ENCODE data around the gene SSTR3. TPM values are rescaled to one million over a fixed set of nuclear protein-coding genes. Genes with fewer than 3 reads are reported as not detected.
A peak's percentile ranks its signal among the peaks of the same experiment; 100 is the strongest.
"Not testable (repeated sequence)": the region's sequence is repeated elsewhere in the genome, so short reads cannot be mapped to it uniquely, and the experiment has no call there.

Gene SSTR3
- total and polyA plus RNA-seq, 9 of the 15 experiments (the other 6 are each of a cell fraction or from before 2014, with no cell fraction given) = 0.03 TPM; not detected in 8

DNA sequence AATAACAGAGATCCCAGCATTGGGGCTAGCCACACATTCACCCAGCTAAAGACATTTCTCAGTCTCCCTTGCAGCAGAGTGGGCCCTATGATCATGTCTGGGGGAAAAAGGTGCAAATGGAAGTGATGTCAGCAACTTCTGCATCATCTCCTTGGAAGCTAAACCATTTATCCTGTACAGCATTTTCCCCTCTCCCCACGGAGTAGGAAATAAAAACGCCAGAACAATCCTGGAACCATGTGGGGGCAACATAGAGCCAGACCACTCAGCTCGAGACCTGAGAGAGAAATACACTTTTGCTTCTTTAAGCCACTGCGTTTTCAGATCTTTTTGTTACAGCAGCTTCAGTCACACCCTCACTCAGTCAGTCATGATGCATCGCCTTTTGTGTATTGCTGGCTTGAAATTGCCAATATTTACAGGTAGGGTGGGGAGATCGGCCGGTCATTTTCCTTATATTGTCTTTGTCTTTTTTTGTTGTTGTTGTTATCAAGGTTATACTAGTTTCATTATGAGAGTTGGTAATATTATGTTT, 40.9 kb upstream of the SSTR3 start:
- in situ Hi-C loops (cut with MboI) (no loop called here), intact Hi-C loops (cut with micrococcal nuclease) (no loop called here)
- Histone ChIP-seq H3K9ac (ENCODE audit: insufficient read depth in 1 of 2, low read depth in 2 of 2, low read length in 2 of 2) (no peak overlapping the region), H4K20me1 (replicated peaks; ENCODE audit: control insufficient read depth, insufficient read depth, low read length) (no peaks in the 10 kb centered on the region), H3K36me3 (ENCODE audit: control insufficient read depth, insufficient read depth, low read length) (no peaks in the 10 kb centered on the region), H3K9me3 (replicated peaks; ENCODE audit: control insufficient read depth, insufficient read depth, low read depth, low read length) (no peaks in the 10 kb centered on the region), H2AFZ (ENCODE audit: low read depth, low read length) (peak overlapping the region; percentile 72), H3K27me3 (ENCODE audit: control insufficient read depth in 2 of 2, insufficient read depth in 2 of 2, low read length in 2 of 2) (no peaks in the 10 kb centered on the region), H3K9me1 (ENCODE audit: control insufficient read depth, insufficient read depth, low read length) (no peaks in the 10 kb centered on the region), H3K4me3 (no peak overlapping the region), H3K4me2 (ENCODE audit: insufficient read depth, low read length) (no peak overlapping the region), H3K27ac (ENCODE audit: extremely low read depth, low read depth, low read length) (no peak overlapping the region), H3K79me2 (ENCODE audit: control insufficient read depth, insufficient read depth, low read length) (no peaks in the 10 kb centered on the region), H3K4me1 (replicated peaks in 1 of 2; ENCODE audit: control insufficient read depth in 2 of 2, insufficient read depth in 2 of 2, low read length in 2 of 2) (peaks cover 0 to 3% of the 10 kb centered on the region in 2 experiments; a peak in 3 of 5 replicates)
- TF ChIP-seq BRD9 (IDR thresholded peaks at IDR 0.05; ENCODE audit: low read depth, partially characterized antibody) = no peak
- TF ChIP-seq ZNF12 (CRISPR knock-in tag; IDR thresholded peaks at IDR 0.05) = peak; percentile 94
- DNase-seq (ENCODE audit: extremely low read depth in 1 of 4, low spot score in 3 of 4) = no peak
- FAIRE-seq = peak; percentile 79
- ATAC-seq = no peak; the same call in none of the 3 replicates
- ChIA-PET CTCF (ENCODE audit: low intra/inter-chr PET ratio) (no interaction called here), POLR2A (interaction anchor here (0.5 kb wide), 1 partner anchor 8 kb away, joined by 3 read pairs; no protein-coding TSS in a partner anchor)
- whole genome bisulfite sequencing (ENCODE audit: insufficient coverage, low coverage, missing lambda C conversion rate) = 33% methylated on average over 6 of the region's 7 CpGs
- BruUV-seq (replicated peaks) = no TSS peak

- intact Hi-C loops (cut with micrococcal nuclease); H3K79me2 ChIP-seq (ENCODE audit: control insufficient read depth, insufficient read depth, low read length); H4K20me1 ChIP-seq (replicated peaks; ENCODE audit: control insufficient read depth, insufficient read depth, low read length); H3K9me1 ChIP-seq (ENCODE audit: control insufficient read depth, insufficient read depth, low read length); H3K4me1 ChIP-seq (replicated peaks in 1 of 2; ENCODE audit: control insufficient read depth in 2 of 2, insufficient read depth in 2 of 2, low read length in 2 of 2); H3K27ac ChIP-seq (ENCODE audit: extremely low read depth, low read depth, low read length); CTCF ChIA-PET (ENCODE audit: low intra/inter-chr PET ratio); H3K4me3 ChIP-seq; DNase-seq (ENCODE audit: extremely low read depth in 1 of 4, low spot score in 3 of 4); H3K4me2 ChIP-seq (ENCODE audit: insufficient read depth, low read length); H3K36me3 ChIP-seq (ENCODE audit: control insufficient read depth, insufficient read depth, low read length); in situ Hi-C loops (cut with MboI); ATAC-seq; H3K27me3 ChIP-seq (ENCODE audit: control insufficient read depth in 2 of 2, insufficient read depth in 2 of 2, low read length in 2 of 2); H3K9me3 ChIP-seq (replicated peaks; ENCODE audit: control insufficient read depth, insufficient read depth, low read depth, low read length); H3K9ac ChIP-seq (ENCODE audit: insufficient read depth in 1 of 2, low read depth in 2 of 2, low read length in 2 of 2); BruUV-seq (replicated peaks); H2AFZ ChIP-seq (ENCODE audit: low read depth, low read length); FAIRE-seq: not testable (repeated sequence)
- POLR2A ChIA-PET = interaction anchor here (1.0 kb wide), 1 partner anchor 13 kb away, joined by 3 read pairs; no protein-coding TSS in a partner anchor
- 27% methylated on average over 4 of the region's 8 CpGs for WGBS (ENCODE audit: insufficient coverage, low coverage, missing lambda C conversion rate)
These were observed 39.6 kb upstream of the SSTR3 start for GRCh38 chr22:37251836-37252235.

All from K562 (cell line).